Measurements from ENCODE around the gene SREBF2.
A peak's percentile ranks its signal among the peaks of the same experiment; 100 is the strongest.
"Not testable (repeated sequence)": the region's sequence is repeated elsewhere in the genome, so short reads cannot be mapped to it uniquely, and the experiment has no call there.

SREBF2 gene

DNA sequence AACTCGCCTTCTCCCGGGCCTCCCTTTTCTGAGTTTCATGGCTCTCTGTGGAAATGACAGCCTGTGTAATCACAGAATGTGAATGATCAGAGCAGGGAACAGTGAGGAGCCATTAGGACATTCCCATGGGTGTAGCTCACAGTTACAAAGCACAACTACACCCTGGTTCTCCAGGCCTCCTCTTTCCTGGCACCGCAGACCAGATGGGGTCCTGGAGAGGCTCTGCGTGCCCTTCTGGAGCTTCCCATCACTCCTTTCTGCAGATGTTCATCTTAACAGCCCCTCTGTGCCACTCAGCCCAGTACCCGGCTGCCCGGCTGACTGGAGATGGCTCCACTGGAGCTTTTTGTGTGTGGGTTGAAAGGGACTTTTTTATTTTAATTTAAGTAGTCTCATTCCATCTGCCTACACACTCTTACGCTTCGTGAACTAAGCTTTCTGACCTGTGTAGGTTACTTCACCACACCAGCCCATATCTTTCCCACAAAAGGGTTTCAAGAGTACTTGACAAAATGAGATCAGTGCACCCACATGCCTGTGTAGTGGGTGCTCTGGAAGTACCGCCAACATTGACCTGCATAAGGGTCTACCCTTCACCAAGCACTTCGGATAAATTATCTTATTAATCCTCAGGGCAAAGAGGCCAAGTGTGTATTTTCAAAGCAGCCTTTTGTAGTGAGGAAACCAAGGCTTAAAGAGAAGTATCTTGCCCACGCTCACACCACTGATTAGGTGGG is 29.8 kb downstream of the SREBF2 start:
- Mint-ChIP-seq H3K36me3 (peaks cover 24% of the 10 kb centered on the region), H3K4me1 (peaks cover 60% of the 10 kb centered on the region), H3K27ac (peak overlapping the region; percentile 79), H3K4me3 (no peak overlapping the region), H3K9me3 (no peaks in the 10 kb centered on the region), H3K27me3 (no peaks in the 10 kb centered on the region)
- CTCF ChIA-PET, result interaction anchor here (0.8 to 2.1 kb wide), 13 partner anchors 9 to 170 kb away, joined by 3 to 8 read pairs (median 3); partner anchors contain the start of genes CCDC134 and CENPM
- DNase-seq, result no peak

DNA sequence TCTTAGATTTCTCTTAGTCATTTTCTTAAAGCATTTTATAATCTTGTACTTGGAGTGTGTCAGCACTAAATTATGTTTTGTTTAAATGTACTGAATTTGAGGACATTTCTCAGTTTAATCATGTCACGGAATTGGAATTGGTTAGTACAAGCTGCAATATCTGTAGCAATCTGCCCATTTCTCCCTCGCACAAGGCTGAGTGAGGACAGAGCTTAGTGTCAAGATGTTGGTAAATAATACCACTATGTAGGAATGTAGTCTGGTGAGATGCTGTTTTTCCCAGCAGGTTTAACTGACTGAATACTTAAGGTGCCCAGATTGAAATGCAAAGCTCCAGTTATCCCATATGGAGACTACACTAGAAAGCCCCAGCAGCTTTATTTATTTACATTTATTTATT is 30.6 kb downstream of the SREBF2 start:
- no peak for DNase-seq
- H3K4me3 Mint-ChIP-seq, result no peak overlapping the region
- H3K4me1 Mint-ChIP-seq, result peaks cover 52% of the 10 kb centered on the region
- no peak overlapping the region for H3K27ac Mint-ChIP-seq
- H3K36me3 Mint-ChIP-seq, result peaks cover 27% of the 10 kb centered on the region
- CTCF ChIA-PET, result interaction anchor here (1.2 to 2.1 kb wide), 3 partner anchors 22 to 166 kb away, joined by 3 to 8 read pairs (median 6); no protein-coding TSS in a partner anchor
- H3K27me3 Mint-ChIP-seq, result no peaks in the 10 kb centered on the region
- H3K9me3 Mint-ChIP-seq, result no peaks in the 10 kb centered on the region

DNA sequence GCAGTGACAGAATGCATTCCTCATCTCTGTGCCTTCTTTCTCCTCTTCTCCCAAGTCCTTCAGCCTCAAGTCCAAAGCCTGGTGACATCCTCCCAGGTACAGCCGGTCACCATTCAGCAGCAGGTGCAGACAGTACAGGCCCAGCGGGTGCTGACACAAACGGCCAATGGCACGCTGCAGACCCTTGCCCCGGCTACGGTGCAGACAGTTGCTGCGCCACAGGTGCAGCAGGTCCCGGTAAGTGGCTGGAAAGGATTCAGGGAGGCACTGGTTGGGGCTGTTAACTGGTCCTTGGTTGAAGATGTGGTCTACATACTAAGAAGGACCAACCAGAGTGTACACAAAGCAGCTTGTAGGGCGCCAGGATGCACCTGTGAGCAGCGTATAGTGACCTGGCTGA is 35.7 kb downstream of the SREBF2 start:
- CTCF ChIA-PET, result no interaction called here
- peaks cover 21% of the 10 kb centered on the region for H3K4me1 Mint-ChIP-seq
- DNase-seq, result no peak
- H3K9me3 Mint-ChIP-seq, result no peaks in the 10 kb centered on the region
- no peak overlapping the region for H3K4me3 Mint-ChIP-seq
- H3K36me3 Mint-ChIP-seq, result peaks cover 37% of the 10 kb centered on the region
- H3K27ac Mint-ChIP-seq, result no peak overlapping the region
- H3K27me3 Mint-ChIP-seq, result no peaks in the 10 kb centered on the region

DNA sequence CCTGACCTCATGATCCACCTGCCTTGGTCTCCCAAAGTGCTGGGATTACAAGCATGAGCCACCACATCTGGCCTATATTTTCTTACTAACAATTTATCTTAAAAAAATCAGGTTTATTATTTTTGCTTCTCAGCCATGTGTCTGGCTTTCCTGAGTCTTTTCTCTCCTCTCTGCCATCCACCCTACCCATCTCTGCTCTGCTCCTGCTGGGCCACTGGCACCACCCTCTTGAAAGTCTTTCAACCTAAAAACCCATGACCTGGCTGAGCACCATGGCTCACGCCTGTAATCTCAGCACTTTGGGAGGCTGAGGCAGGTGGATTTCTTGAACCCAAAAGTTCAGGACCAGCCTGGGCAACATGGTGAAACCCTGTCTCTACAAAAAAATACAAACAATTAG is 37.2 kb downstream of the SREBF2 start:
- H3K9me3 Mint-ChIP-seq, DNase-seq, H3K27ac Mint-ChIP-seq, H3K4me3 Mint-ChIP-seq, H3K27me3 Mint-ChIP-seq, CTCF ChIA-PET: not testable (repeated sequence)
- H3K36me3 Mint-ChIP-seq, result peaks cover 40% of the 10 kb centered on the region
- H3K4me1 Mint-ChIP-seq, result peaks cover 26% of the 10 kb centered on the region

DNA sequence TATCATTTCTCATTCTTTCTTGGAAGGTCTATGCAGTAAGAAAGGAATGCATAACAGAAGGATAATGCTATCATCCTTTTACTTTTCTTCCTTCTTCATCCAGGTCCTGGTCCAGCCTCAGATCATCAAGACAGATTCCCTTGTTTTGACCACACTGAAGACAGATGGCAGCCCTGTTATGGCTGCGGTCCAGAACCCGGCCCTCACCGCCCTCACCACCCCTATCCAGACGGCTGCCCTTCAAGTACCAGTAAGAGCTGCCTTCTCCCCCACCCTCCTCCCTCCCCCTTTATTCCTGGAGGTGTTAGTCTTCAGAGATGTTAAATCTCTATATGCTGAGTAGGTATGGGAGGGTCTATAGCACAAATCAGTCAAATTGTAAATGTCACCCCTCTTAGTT is 37.9 kb downstream of the SREBF2 start:
- no peaks in the 10 kb centered on the region for H3K9me3 Mint-ChIP-seq
- H3K27me3 Mint-ChIP-seq, result no peaks in the 10 kb centered on the region
- CTCF ChIA-PET, result interaction anchor here (1.9 kb wide), 1 partner anchor 13 kb away, joined by 7 read pairs; no protein-coding TSS in a partner anchor
- peaks cover 44% of the 10 kb centered on the region for H3K36me3 Mint-ChIP-seq
- no peak overlapping the region for H3K27ac Mint-ChIP-seq
- no peak for DNase-seq
- no peak overlapping the region for H3K4me3 Mint-ChIP-seq
- H3K4me1 Mint-ChIP-seq, result peaks cover 23% of the 10 kb centered on the region

DNA sequence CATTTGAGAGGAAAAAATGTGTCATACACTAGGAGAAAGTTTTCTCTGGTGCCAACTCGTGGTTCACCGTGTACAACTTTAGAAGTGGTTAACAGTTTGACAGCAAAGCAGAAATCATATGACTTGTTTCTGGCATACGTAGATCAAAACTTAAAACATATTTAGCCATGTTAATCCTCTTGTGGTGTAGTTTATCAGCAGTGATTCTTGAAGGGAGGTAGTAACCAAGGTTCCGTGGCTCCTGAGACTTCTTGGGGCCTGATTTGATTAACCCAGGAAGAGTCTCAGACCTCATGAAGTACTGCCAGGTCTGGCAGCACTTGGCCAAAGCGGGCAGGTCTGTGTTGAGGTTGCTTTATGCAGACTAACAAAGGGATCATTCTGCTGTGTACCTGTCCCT is 40.5 kb downstream of the SREBF2 start:
- Mint-ChIP-seq H3K27me3 (no peaks in the 10 kb centered on the region), H3K9me3 (no peaks in the 10 kb centered on the region), H3K36me3 (peaks cover 49% of the 10 kb centered on the region), H3K27ac (peak overlapping the region; percentile 67), H3K4me3 (no peak overlapping the region), H3K4me1 (peaks cover 16% of the 10 kb centered on the region)
- peak; percentile 31 for DNase-seq
- CTCF ChIA-PET, result no interaction called here

DNA sequence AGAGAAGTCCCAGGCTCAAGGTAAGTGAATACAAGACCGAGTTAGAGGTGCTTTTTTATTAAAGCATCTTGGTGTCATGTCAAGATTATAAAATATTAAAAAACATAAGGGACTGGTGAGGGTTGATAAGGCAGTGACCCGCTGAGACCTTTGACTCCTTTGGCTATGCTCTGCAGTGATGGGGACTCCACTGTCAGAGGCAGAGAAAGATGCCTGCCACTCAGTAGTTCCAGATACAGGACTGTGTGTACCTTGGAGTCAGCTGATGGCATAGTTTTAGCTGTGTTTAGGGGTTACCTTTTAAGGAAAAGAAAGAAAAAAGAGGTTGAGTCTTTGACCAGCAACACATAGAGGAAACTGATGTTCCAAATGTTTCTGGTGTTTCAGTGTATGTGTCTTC is 41.2 kb downstream of the SREBF2 start:
- Mint-ChIP-seq H3K36me3 (peaks cover 55% of the 10 kb centered on the region), H3K9me3 (no peaks in the 10 kb centered on the region), H3K27me3 (no peaks in the 10 kb centered on the region), H3K27ac (peak overlapping the region; percentile 67), H3K4me3 (no peak overlapping the region), H3K4me1 (peaks cover 16% of the 10 kb centered on the region)
- CTCF ChIA-PET, result no interaction called here
- DNase-seq, result no peak

DNA sequence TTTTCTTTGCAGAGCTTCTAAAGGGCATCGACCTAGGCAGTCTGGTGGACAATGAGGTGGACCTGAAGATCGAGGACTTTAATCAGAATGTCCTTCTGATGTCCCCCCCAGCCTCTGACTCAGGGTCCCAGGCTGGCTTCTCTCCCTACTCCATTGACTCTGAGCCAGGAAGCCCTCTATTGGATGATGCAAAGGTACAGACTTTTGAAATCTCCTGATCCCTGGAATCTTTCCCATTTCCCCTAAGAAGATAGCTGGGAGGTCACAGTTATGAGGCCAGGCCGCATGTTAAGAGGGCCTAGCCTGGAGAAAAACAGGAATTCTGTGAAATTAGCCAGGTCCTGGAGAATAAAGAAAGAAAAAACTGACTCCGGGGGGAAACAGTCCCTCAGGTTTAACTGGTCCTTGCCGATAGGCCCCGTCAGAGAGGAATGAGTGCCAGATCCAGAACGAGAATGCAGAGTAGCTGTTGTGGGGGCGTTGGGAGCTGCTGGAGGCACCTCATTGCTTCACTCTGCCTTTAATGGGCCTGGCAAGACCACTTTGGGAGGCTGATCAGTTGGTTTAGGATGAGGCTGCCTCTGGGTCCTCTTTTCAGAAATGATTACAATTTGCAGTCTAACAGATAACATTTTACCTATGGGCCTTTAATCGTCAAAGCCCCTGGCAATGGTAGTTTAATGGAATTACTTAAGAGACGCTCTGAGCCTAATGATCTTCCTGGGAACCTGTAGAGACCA is 42.8 kb downstream of the SREBF2 start:
- no peaks in the 10 kb centered on the region for H3K9me3 Mint-ChIP-seq
- DNase-seq, result no peak
- CTCF ChIA-PET, result interaction anchor here (1.1 to 1.4 kb wide), 2 partner anchors 13 to 19 kb away, joined by 3 to 6 read pairs; no protein-coding TSS in a partner anchor

DNA sequence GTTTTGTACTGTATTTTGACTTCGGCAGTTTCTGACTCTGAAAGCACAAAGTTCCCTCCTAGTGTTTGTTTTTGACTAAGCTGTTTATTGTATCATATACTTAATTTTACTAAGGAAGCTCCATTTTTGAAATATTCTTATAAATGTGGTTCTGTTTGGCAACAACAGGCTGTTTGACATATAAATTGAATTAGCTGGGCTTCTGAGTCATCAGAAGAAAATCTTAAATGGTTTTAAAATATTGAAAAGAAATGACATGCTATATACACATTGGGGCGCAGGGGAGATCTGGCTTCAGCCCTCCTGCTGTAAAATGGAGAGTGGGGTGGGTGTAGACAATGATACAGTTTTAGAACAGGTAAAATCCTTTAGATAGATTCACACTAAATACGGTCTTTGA is 43.4 kb downstream of the SREBF2 start:
- no peak for DNase-seq
- Mint-ChIP-seq H3K4me3 (no peak overlapping the region), H3K27me3 (no peaks in the 10 kb centered on the region), H3K4me1 (peaks cover 16% of the 10 kb centered on the region), H3K27ac (peak overlapping the region; percentile 11), H3K9me3 (no peaks in the 10 kb centered on the region), H3K36me3 (peaks cover 53% of the 10 kb centered on the region)
- CTCF ChIA-PET, result interaction anchor here (1.4 kb wide), 1 partner anchor 14 kb away, joined by 3 read pairs; no protein-coding TSS in a partner anchor

More for the DNA sequence above, 42.8 kb downstream of the SREBF2 start:
- Mint-ChIP-seq H3K4me3 (no peak overlapping the region), H3K27me3 (no peaks in the 10 kb centered on the region), H3K36me3 (peaks cover 54% of the 10 kb centered on the region), H3K4me1 (peaks cover 16% of the 10 kb centered on the region), H3K27ac (no peak overlapping the region)

DNA sequence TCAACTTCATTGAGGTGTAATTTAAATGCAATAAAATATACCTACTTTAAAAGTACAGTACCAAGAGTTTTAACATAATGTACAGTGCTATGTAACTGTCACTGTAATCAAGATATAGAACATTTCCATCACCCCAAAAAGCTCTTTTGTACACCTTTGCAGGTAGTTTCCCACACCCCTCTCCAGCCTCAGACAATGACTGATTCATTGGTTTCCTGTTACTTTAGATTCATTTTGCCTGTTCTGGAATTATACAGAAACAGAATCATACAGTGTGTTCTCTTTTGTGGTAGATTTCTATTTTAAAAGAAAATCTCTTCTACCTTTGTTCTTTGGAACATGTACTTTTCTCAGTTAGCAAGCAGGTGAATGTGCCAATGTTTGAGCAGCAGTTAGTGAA is 43.8 kb downstream of the SREBF2 start:
- peaks cover 16% of the 10 kb centered on the region for H3K4me1 Mint-ChIP-seq
- no peak overlapping the region for H3K4me3 Mint-ChIP-seq
- H3K9me3 Mint-ChIP-seq, result no peaks in the 10 kb centered on the region
- DNase-seq, result no peak
- CTCF ChIA-PET, result interaction anchor here (1.4 kb wide), 1 partner anchor 14 kb away, joined by 3 read pairs; no protein-coding TSS in a partner anchor
- peaks cover 56% of the 10 kb centered on the region for H3K36me3 Mint-ChIP-seq
- no peaks in the 10 kb centered on the region for H3K27me3 Mint-ChIP-seq
- H3K27ac Mint-ChIP-seq, result peak overlapping the region; percentile 11

DNA sequence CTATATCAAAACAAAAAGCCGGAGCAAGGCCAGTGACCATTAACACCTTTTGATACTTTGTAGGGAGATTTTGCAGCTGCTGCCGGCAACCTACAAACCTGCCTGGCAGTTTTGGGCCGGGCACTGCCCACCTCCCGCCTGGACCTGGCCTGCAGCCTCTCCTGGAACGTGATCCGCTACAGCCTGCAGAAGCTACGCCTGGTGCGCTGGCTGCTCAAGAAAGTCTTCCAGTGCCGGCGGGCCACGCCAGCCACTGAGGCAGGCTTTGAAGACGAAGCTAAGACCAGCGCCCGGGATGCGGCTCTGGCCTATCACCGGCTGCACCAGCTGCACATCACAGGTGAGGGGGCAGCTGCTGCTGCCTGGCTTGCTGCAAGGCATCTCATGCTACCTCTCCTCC is 47.7 kb downstream of the SREBF2 start:
- CTCF ChIA-PET, result interaction anchor here (0.6 to 1.5 kb wide), 2 partner anchors 183 to 232 kb away, joined by 3 read pairs; no protein-coding TSS in a partner anchor
- no peak overlapping the region for H3K27ac Mint-ChIP-seq
- no peak overlapping the region for H3K4me3 Mint-ChIP-seq
- H3K4me1 Mint-ChIP-seq, result no peaks in the 10 kb centered on the region
- H3K9me3 Mint-ChIP-seq, result no peaks in the 10 kb centered on the region
- peaks cover 65% of the 10 kb centered on the region for H3K36me3 Mint-ChIP-seq
- no peak for DNase-seq
- no peaks in the 10 kb centered on the region for H3K27me3 Mint-ChIP-seq

DNA sequence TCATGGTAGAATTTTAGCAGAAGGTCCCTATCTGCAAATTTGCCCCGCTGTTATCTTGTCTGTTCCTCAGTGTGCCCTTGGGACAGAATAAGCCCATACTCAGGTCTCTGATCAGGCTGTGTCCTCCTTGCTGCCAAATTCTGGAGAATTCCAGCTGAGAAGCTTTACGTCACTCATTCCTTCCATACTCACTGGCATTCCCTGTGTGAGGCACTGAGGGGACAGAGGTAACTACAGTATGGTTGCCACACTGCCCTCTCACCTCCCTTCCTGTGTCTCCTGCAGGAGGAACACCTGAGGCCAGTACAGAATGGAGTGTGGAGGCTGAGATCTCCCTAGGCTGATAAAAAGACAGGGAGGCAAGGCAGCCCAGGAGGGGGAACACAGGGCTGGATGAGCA is 50.5 kb downstream of the SREBF2 start:
- H3K4me1 Mint-ChIP-seq, result no peaks in the 10 kb centered on the region
- H3K27ac Mint-ChIP-seq, result no peak overlapping the region
- no peaks in the 10 kb centered on the region for H3K9me3 Mint-ChIP-seq
- H3K4me3 Mint-ChIP-seq, result no peak overlapping the region
- CTCF ChIA-PET, result no interaction called here
- peaks cover 71% of the 10 kb centered on the region for H3K36me3 Mint-ChIP-seq
- H3K27me3 Mint-ChIP-seq, result no peaks in the 10 kb centered on the region
- DNase-seq, result no peak

DNA sequence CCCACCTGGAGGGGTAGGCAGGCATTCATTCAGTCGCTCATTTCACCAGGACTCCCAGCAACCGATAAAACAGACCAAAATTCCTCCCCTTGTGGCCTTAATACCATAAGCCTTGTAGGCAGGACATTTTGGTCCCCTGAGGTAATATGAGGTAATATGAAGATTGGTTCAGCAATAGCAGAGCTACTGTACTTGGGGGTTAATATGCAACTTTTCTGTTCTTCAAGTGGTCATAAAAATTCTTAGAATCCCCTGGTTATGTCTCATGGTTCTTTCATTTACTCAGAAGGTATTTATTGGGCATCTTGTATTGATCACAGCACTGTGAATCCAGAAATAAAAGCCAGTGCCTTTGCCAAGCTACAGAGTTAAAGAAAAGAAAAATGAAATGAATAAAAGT is 52.2 kb downstream of the SREBF2 start:
- Mint-ChIP-seq H3K27me3 (no peaks in the 10 kb centered on the region), H3K4me1 (no peaks in the 10 kb centered on the region), H3K9me3 (no peaks in the 10 kb centered on the region), H3K27ac (no peak overlapping the region), H3K36me3 (peaks cover 72% of the 10 kb centered on the region), H3K4me3 (no peak overlapping the region)
- no peak for DNase-seq
- CTCF ChIA-PET, result interaction anchor here (1.1 kb wide), 1 partner anchor 22 kb away, joined by 3 read pairs; no protein-coding TSS in a partner anchor

DNA sequence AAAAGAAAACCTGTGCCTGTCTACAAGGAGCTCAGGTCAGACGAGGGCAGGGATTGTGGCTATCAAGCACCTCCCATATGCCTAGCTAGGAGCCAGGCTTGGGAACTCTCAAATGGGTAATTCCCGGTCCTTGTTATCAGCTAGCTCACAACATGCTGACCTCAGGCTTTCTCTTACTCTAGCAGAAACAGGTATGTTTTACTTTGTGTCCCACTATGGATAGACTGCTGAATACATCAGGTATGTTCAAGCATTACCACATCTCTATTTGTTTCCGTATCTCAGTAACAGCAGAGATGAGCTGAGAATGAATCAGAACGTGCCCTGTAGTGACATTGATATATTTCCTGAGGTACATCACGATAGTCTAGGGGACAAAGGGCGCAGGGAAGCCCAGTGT is 52.6 kb downstream of the SREBF2 start:
- no peaks in the 10 kb centered on the region for H3K9me3 Mint-ChIP-seq
- no peak for DNase-seq
- peaks cover 75% of the 10 kb centered on the region for H3K36me3 Mint-ChIP-seq
- no peak overlapping the region for H3K4me3 Mint-ChIP-seq
- H3K27ac Mint-ChIP-seq, result no peak overlapping the region
- CTCF ChIA-PET, result interaction anchor here (1.1 kb wide), 1 partner anchor 22 kb away, joined by 3 read pairs; no protein-coding TSS in a partner anchor
- no peaks in the 10 kb centered on the region for H3K4me1 Mint-ChIP-seq
- no peaks in the 10 kb centered on the region for H3K27me3 Mint-ChIP-seq
